22Rv1 (cell line): Measurements from ENCODE around the gene CTNND2.

Experiments used
- CTCF ChIP-seq: fragments of 450-650 bp; IDR thresholded peaks from 2 replicates; pipeline ENCODE4 v1.5.1; 2017; ENCODE audit warnings: mild to moderate bottlenecking
- ZFX ChIP-seq: fragments of 450-650 bp; IDR thresholded peaks from 2 replicates; pipeline ENCODE4 v1.6.1; 2017; ENCODE audit warnings: antibody characterized with exemption, borderline replicate concordance

GRCh38 chr5:11026543-11026942 lies 877.7 kb downstream of the CTNND2 start:
- TF ChIP-seq ZFX, result no peak
- TF ChIP-seq CTCF, result no peak
